ENCODE measurements around the gene DDRGK1. TPM values are rescaled to one million over a fixed set of nuclear protein-coding genes. Genes with fewer than 3 reads are reported as not detected.

DDRGK1 gene
- total RNA-seq, 4 donors from 2014 or later, result 59.2 to 71.7 (median 66.4) TPM

GRCh38 chr20:3165473-3166337, 38.8 kb downstream of the DDRGK1 start:
- Histone ChIP-seq H3K4me1 (peaks cover 0 to 22% (median 9%) of the 10 kb centered on the region in 3 donors), H3K27ac (no peak overlapping the region), H3K4me3 (no peak overlapping the region), H3K27me3 (peaks cover 0 to 24% (median 0%) of the 10 kb centered on the region in 4 donors), H3K9me3 (no peaks in the 10 kb centered on the region), H3K36me3 (no peaks in the 10 kb centered on the region)
- no peak for DNase-seq
- intact Hi-C loops (cut with DNase I), result no loop called here
- WGBS, 2 donors, result 61 to 73% methylated on average over 12 to 20 of the region's 45 CpGs
- TF ChIP-seq POLR2A (IDR thresholded peaks at IDR 0.05) (no peak), CTCF (IDR thresholded peaks at IDR 0.05) (no peak)

- no peak overlapping the region for H3K27ac ChIP-seq
- no peak for TF ChIP-seq POLR2A (IDR thresholded peaks at IDR 0.05)
- no peak for TF ChIP-seq CTCF (IDR thresholded peaks at IDR 0.05)
- no peaks in the 10 kb centered on the region for H3K36me3 ChIP-seq
- peaks cover 0 to 24% (median 0%) of the 10 kb centered on the region in 4 donors for H3K27me3 ChIP-seq
- 61 to 81% methylated on average over 4 to 13 of the region's 41 CpGs for WGBS, 2 donors
- intact Hi-C loops (cut with DNase I), result no loop called here
- H3K9me3 ChIP-seq, result no peaks in the 10 kb centered on the region
- DNase-seq, result no peak
- H3K4me1 ChIP-seq, result peaks cover 0 to 26% (median 9%) of the 10 kb centered on the region in 3 donors
- no peak overlapping the region for H3K4me3 ChIP-seq
Measured at GRCh38 chr20:3164763-3165410, 39.6 kb downstream of the DDRGK1 start.

GRCh38 chr20:3164043-3164762, 40.3 kb downstream of the DDRGK1 start:
- H3K9me3 ChIP-seq, result no peaks in the 10 kb centered on the region
- H3K27ac ChIP-seq, result no peak overlapping the region
- DNase-seq, result no peak
- H3K4me3 ChIP-seq, result no peak overlapping the region
- H3K27me3 ChIP-seq, result peaks cover 0 to 24% (median 0%) of the 10 kb centered on the region in 4 donors
- intact Hi-C loops (cut with DNase I), result no loop called here
- 82 to 89% methylated on average over 7 to 23 of the region's 32 CpGs for WGBS, 2 donors
- H3K4me1 ChIP-seq, result peaks cover 0 to 27% (median 9%) of the 10 kb centered on the region in 3 donors
- TF ChIP-seq CTCF (IDR thresholded peaks at IDR 0.05) (no peak), POLR2A (IDR thresholded peaks at IDR 0.05) (no peak)
- H3K36me3 ChIP-seq, result no peaks in the 10 kb centered on the region

GRCh38 chr20:3163099-3164042, 41.1 kb downstream of the DDRGK1 start:
- peaks cover 0 to 17% (median 0%) of the 10 kb centered on the region in 4 donors for H3K27me3 ChIP-seq
- no peak overlapping the region for H3K4me3 ChIP-seq
- H3K36me3 ChIP-seq, result no peaks in the 10 kb centered on the region
- peaks cover 5 to 32% (median 12%) of the 10 kb centered on the region in 3 donors for H3K4me1 ChIP-seq
- H3K27ac ChIP-seq, result no peak overlapping the region
- H3K9me3 ChIP-seq, result no peaks in the 10 kb centered on the region
- WGBS, 2 donors, result 92% methylated on average over 9 to 12 of the region's 14 CpGs
- DNase-seq, result no peak
- intact Hi-C loops (cut with DNase I), result no loop called here
- TF ChIP-seq POLR2A (IDR thresholded peaks at IDR 0.05), result no peak
- no peak for TF ChIP-seq CTCF (IDR thresholded peaks at IDR 0.05)

Measured in esophagus squamous epithelium (tissue), 5 donors.